HG03060 (cell line): ENCODE measurements around the gene GNPTG.
A peak's percentile ranks its signal among the peaks of the same experiment; 100 is the strongest.

ENCODE experiments used
- ATAC-seq: cut with Tn5 transposase; IDR thresholded peaks from one replicate; pipeline ENCODE4 v1.9.1; 2021; ENCODE audit warnings: low read depth, moderate number of reproducible peaks; ENCODE audit not compliant: unreplicated experiment

Gene GNPTG

DNA sequence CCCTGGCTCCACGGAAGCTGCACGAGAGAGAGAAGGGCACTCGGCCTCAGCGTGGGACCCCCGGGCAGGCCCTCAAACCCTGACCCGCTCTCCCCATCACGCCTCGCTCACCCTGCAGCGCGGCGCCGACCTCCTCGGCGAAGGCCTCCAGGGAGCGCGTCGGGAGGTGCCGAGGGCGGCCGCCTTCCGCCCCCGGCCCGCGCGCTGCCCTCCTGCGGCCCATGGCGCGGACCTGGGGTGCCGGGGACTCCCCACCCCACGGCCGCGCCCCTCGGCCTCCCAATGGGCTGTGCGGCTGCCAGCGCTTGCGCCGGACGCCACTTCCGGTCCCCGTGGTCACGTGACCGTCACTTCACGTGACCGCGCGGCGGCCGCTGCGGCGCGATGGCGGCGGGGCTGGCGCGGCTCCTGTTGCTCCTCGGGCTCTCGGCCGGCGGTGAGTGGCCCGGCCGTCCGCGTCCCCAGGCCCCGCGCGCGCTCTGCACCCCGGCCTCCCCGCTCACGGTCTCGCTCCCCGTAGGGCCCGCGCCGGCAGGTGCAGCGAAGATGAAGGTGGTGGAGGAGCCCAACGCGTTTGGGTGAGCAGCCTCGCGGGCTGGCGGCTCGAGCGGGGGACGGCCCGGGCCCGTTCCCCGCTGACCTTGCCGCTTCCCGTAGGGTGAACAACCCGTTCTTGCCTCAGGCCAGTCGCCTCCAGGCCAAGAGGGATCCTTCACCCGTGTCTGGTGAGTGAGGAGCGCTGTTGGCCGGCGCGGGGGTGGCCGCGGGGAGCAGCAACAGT, at the start of gene GNPTG, which contains the start of gene TSR3:
Gene GNPTG, plus strand, starts transcription at position 350 of the 781 bp plus-strand sequence. Its CDS starts 35 bp downstream, at position 385.
Gene TSR3, minus strand, starts transcription at position 297 of the 781 bp plus-strand sequence. Its CDS starts 74 bp downstream, at position 223.
- no peak for ATAC-seq

DNA sequence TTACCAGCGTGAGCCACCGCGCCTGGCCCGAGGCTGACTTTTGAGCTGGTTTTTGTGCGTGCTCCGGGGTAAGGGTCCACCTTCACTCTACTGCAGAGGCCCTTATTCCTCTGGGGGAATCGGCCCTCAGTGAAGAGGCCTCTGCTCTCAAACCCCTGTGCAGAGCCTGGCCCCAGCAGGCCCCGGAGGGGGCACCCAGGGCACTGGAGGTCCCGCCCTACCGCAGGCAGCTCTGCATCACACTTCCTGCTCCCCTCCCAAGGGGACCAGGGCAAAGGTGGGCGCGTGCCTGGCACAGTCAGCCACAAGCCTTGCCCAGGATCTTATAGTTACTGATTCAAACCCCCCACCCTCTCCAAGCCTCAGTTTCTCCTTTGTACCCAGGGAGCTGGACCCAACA, 45.9 kb upstream of the GNPTG start:
- ATAC-seq, result no peak

DNA sequence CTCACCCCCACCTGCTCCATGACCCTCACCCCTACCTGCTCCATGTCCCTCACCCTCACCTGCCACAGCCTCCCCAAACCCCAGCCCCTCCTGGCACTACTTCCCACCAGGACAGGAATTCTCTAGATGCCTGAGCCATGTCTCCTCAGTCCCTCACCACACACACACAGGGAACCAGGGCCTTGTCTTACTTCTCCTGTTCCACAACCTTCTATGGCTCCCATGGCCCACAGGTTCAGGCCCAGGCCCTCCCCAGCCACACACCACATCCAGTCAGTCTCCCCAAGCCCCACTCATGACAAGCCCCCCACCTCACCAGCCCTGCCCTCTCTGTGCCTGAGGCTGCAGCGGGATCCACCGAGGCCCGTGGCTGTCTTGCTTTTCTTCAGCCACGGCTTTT, 45.4 kb upstream of the GNPTG start:
- ATAC-seq, result no peak

DNA sequence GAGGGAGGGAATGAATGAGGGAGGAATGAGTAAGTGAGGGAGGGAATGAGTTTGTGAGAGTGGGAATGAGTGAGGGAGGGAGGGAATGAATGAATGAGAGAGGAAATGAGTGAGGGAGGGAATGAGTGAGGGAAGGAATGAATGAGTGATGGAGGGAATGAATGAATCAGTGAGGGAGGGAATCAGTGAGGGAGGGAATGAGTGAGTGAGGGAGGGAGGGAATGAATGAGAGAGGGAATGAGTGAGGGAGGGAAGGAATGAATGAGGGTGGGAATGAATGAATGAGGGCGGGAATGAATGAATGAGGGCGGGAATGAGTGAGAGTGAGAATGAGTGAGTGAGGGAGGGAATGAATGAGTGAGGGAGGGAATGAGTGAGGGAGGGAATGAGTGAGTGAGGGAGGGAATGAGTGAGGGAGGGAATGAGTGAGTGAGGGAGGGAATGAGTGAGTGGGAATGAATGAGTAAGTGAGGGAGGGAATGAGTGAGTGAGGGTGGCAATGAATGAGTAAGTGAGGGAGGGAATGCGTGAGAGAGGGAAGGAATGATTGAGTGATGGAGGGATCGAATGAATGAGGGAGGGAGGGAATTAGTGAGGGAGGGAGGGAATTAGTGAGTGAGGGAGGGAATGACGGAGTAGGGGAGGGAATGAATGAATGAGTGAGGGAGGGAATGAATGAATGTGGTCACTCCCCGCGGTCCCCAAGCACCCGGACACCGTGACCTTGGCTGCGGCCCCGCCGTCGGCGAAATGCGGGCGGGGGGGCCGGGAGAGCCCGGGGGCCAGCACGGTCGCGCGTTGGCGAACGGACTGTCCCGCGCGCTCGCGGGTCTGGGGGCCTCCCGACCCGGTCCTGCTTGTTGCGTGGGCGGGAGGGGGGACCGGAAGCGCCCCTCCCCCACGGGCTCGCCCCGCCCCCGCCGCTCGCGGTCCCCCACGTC, 43.4 kb upstream of the GNPTG start:
- ATAC-seq, result no peak

DNA sequence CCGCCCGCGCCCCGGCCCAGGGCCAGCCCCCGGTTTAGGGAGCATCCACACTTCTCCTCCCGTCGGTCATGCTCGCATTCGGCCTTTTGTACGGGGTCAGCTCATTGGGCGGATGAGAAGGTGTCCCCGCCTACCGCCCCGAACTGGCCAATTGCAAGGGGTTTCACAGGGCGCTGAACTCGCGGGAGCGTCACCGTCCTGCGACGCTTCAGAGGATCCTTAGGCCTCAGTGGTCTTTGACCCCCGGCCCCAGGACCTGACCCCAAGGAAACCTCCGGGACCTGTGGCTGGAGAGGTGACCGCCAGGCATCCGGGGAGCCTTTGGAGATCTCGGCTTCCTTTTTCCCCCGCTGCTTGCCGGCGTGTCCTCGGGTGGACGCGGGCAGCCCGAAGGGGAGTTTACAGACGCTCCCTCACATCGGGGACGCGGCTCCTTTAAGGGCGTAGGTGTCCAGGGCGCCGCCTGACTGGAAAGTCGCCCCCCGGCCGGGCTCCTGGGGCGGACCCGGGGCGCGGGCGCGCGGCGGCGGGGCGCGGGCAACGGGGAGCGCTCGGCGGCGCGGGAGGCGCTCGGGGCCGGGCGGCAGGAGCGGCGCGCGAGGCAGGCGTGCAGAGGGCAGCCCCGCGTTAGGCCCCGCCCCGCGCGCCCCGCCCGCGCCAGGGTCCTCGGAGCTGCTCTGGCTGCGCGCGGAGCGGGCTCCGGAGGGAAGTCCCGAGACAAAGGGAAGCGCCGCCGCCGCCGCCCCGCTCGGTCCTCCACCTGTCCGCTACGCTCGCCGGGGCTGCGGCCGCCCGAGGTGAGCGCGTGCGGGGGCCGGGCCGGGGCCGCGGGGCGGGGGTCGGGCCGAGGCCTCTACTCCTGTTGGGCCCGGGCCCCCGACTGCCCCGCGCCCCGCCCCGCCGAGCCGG, 42.5 kb upstream of the GNPTG start, which contains the start of gene UBE2I:
Gene UBE2I, plus strand, starts transcription at position 660 of the 909 bp plus-strand sequence. CDS start 4,395 bp downstream, outside the sequence.
- ATAC-seq, result peak; percentile 61

DNA sequence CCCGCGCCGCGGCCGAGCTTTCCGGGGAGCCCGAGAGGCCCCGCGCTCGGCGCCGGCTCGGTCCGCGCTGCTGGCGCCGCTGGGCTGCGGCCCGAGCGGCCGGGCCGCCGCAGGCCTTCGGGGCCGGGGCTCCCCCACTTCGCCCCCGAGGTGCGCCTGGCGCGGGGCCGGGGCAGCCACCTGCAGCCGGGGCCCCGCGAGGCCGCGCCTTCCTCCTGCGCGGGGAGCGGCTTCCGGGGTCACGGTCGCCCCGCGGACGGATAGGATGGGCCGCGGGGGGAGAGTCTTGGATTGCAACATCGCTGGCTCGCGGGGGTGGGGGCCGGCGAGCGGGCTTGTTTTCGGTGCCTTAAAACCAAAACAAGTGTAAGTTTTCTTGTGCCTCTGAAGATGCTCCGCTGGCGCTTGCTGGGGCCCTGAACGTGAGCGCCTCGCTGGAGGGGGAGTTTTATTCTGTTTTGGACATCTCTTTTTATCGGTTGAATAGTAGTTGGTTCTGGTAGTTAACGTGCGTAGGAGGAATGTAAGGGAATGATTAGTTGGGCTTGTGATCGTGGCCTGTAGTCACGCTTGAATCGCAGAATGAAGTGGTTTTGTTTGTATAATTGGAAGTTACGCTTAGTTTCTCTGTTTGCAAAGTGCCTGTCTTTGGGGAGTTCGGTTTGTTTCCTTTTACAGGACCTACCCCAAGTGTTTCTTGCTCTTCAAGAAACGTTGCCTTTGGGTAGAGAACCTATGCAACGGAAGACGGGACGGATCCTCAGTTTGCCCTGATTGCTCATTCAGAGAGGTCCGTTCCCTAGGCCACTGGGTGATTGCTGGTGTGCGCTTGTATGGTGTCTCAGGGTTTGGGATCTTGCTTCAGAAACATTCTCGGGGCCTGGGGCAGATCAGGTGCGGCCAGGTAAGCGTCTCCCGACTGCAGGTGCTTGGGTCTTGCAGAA, 41.6 kb upstream of the GNPTG start:
- no peak for ATAC-seq

DNA sequence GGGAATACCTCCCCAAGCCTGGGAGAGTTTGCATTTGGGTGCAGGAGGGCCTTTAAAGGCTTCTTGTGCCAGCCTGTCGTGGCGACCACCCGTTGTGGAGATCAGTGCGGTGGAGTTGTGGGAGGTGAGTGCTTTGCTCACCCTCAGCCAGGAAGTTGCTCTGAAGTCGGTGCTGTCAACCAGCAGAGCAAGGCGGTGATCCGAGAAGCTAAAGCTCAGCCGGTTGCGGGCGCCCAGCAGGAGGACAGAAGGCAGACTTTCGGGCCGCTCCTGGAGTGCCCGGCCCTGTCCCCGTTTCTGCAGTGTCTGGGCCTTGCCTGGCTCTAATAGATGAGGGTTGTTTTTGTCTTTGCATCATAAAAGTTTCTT, 40.9 kb upstream of the GNPTG start:
- ATAC-seq, result no peak

DNA sequence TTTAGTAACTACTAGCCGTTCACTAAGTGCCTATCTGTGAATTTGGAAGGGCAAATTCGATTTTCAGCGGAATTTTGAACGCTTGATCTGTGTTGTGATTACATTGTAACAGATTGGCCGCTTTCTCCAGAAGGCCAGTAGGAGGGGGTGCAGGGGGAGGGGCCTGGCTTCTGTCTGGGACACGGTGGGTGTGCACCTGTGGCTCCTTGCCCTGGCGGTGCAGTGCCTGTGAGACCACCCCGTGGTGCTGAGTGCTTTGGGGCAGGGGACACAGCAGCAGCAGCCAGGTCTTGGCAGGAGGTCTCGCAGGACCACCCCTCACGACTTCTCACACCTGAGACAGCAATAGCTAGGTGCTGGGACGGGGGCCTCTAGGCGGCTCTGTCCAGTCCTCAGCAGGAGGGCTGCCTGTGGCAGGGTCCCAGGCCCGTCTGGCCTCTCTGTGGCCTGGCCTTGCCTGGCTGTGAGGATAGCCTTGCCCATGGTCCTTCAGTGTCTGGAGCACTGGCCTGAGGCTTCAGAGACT, 40.5 kb upstream of the GNPTG start:
- no peak for ATAC-seq

DNA sequence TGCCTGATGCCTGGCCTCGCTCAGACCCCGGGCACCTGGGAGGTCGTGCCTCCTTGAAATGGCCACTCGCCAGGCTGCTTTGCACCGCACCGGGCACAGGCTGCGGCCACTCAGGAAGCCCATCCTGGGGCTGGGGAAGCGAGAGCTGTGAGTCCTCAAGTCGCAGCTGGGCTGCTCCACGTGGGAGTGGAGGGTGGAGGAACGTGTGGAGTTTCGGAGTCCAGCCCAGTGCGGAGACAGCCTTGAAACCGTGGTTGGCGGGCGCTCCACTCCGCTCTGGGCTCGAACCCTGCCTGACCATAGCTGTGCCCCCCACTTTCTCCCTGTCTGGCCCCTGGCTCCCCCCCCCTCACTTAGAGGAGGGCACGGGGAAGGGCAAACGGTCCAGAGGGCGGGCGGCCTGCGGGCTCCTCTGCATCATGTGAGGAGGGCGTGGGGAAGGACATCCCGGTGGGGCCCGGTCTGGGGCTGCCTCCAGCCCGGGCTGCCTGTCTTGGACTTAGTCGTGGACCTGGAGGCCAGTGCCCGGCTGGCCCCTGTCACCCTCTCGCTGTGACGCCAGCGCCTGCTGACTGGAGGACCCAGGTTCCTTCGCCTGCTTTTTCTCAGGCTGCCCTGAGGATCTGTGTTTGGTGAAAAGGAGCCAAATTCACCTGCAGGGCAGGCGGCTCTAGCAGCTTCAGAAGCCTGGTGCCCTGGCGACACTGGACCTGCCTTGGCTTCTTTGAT, 39.8 kb upstream of the GNPTG start:
- ATAC-seq, result no peak

DNA sequence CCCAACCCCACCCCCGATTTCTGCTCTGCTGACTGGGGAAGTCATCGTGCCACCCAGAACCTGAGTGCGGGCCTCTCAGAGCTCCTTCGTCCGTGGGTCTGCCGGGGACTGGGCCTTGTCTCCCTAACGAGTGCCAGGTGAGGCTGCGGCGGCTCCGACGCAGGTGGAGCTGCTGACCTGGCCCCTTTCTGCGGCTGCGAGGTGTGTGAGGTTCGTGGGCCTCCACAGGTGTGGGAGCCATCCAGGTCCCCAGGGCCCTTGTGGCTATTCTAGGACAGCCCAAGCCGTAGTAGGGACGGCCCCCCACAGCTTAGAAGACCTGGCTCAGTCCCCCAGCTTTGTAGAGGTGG, 39.3 kb upstream of the GNPTG start:
- no peak for ATAC-seq

DNA sequence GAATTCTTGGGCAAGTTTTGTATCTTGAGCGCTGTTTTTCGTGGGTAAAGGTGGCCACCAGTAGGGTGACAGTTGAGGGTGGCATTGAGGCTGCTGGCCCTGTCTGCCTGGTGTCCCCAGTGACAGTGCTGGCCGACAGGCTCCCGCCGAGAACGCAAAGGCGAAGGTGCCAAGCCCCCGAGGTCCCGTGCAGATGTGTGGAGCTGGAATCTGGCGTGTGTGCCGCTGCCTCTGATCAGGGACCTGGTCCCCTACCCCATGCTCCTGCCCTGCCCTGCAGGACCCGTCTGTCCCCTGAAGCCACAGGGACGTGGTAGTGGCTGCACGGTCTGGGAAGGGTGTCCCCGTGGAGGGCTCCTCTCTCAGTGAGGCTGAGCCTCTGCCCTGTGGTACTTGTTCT, 38.8 kb upstream of the GNPTG start:
- no peak for ATAC-seq

DNA sequence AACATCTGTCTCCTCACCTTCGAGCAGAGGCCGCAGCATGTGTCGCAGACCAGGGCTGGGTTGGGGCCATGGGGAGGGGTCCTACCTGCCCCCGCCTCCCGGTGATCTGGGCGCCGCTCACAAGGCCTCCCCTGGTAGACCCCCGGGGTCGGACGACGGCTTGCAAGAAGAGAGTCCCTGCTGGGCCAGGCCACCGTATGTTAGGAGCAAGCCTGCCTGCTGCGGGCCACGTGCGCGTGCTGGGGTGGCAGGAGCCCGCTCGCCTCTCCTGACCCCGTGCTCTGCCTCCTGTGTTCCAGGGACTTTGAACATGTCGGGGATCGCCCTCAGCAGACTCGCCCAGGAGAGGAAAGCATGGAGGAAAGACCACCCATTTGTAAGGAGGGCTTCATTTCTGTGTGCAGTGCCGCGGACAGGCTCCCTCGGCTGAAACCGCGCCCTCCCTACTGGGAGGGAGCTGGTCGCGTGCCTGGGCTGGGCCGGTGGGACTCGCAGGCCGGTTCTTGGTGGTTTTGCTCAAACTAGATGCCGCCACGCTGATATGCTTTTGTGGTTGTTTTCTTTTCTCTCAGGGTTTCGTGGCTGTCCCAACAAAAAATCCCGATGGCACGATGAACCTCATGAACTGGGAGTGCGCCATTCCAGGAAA, 37.9 kb upstream of the GNPTG start:
- no peak for ATAC-seq

DNA sequence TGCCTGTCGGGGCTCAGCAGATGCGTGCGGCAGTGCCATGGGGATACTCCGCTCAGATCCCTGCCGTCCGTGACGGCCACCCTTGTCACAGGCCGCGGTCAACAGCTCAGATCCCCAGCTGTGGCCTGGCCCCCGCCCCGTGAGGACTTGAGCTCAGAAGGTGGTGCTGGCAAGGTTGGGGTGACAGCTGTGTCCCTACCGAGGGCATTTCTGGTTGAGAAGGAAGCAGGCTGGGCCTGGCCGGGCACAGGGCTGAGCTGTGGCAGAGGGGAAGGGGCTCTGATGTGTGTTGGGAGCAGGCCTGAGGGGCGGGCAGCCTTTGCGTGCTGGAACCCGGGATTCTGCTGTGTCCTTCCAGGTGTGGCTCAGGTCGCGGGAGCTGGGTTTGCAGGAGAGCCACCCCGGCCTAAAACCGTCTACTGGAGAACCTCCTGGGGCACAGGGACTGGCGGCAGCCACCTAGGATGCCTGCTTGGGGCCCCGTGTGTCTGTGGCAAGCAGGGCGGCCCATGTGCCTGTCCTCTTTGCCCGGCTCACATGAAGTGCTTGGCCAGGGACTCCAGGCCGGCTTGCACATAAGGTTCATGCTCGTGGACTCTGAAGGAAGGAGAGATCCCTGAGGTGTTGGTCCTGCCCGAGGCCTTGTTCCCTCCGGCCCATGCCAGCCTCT, 37.2 kb upstream of the GNPTG start:
- ATAC-seq, result no peak

DNA sequence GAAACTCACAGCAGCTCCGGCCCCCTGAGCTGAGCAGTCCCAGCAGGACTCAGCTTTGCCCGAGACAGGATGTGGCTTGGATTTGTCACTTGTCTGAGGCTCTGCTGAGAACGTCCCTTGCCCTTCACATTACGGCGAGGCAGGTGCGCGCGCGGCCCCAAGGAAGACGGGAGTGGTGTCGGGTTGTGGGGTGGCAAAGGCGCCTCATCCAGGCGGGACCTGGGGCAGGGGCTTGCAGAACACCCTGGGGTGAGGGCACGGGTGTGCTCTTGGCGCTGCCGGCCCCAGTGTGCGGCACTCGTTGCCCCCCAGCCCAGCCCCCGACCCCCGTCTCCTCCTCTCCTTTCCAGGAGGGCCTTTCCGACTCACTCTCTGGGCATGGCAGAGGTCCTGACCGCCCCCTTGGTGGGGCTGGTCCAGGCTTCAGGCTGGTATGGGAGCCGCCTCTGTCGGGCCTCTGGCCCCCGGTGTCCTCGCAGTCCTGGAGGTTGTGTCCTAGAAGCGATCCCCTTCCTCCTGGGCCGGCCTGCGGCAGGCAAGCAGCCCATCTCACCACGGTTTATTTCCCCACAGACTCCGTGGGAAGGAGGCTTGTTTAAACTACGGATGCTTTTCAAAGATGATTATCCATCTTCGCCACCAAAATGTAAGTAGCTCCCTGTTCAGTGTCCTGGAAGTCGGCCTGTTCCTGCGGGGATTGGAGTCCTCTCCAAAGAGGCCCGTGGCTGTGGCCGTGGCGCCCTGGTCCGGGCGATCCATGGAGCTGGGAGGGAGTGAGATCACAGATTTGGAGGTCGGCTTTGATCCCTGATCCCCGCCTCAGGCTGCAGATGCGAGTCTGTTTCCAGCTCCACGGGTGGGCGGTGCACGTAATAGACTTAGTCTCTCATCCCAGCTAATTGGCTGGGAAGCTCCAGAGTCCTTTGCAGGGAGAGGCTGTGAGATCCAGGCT, 36.4 kb upstream of the GNPTG start:
- ATAC-seq, result no peak

DNA sequence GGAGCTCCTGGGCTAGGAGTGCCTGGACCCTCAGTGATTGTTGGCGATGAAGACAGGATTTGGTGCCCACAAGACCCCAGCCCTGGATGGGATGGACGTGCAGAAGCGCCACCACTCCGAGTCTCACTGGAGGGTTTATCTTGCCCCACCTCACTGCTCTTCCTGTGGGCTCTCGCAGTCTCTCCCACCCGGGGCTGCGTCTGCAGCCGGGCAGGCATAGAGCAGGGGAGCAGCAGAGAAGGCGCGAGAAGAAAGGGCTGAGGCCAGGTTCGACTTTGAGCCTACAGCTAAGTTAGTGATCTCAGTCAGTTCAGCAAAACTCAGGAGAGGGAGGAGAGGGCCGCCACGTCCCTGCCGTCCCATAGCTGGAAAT, 35.7 kb upstream of the GNPTG start:
- ATAC-seq, result no peak

DNA sequence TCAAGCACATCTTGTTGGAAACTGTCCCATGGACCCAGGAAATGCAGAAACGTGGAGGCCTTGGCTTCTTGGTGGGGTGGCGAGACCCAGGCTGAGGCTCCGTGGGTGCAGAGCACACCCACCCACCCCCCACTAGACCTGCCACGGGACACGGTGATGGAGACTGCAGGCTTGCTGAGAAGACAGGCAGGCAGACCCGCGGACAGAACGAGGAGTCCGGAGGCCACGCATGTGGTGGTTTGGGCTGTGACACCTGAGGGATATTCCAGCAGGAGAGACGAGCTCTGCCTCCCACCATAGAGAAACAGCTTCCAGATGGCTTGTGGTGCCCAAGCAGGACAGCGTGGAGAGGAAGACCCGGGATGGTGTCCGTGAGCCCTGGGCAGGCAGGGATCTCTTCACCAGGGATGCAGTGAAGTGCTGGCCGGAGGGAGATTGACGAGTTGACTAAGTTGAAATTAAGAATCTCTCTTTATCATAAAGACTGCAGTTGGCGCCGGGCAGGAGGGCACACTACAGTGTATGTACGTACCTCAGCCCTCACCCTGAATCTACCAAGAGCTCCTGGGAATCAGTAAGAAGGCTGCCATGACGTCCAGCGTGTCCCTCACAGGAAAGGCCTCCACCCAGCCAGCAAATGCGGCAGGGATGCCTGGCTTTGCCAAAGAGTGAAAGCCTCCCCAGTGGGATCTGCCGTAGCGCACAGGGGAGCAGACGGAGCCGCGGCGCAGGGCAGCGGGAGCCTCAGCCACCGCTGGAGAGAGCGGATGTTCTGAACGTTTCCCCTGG, 34.1 kb upstream of the GNPTG start:
- no peak for ATAC-seq
